ENCODE results near the gene YPEL1.

DNA sequence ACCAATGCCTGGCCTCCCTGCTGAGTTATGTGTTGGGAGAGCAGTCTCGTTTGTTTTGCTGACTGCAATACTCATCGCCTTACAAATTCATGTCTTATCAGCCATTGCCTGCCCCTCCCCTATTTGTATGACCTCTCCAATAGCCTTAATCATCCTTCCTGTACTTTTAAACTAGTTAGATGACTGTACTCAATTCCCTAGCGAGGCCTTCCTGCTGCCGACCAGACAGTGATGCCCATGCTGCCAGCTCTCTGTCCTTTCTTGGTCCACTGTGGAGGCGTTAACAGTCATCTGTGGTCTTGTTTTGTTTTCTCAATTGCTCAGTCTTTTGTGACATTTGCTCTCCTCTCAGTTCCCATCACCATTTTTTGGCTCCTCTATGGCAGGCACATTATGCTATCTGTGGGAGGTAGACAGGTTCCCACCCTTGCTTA lies 20.3 kb upstream of the YPEL1 start:
- TF ChIP-seq EZH2 (IDR thresholded peaks at IDR 0.05; ENCODE audit: low read length, missing control alignments) (no peak), CTCF (conservative IDR thresholded peaks at IDR 0.05 in 1 of 2, IDR thresholded peaks at IDR 0.05 in 1 of 2; ENCODE audit: low read depth in 1 of 2, low read length in 2 of 2) (no peak)

Measured in fibroblast of lung (primary cell).